Inferior parietal cortex (tissue), 1 donor: ENCODE measurements around the gene KRTAP5-7.
"Not testable (repeated sequence)": the region's sequence is repeated elsewhere in the genome, so short reads cannot be mapped to it uniquely, and the experiment has no call there.

ENCODE experiments used
- DNase-seq: peaks from one replicate; pipeline ENCODE4 v3.0.0-alpha.2; 2016; ENCODE audit errors: extremely low spot score

The KRTAP5-7 gene

GRCh38 chr11:71557257-71557656 lies 30.2 kb downstream of the KRTAP5-7 start:
- DNase-seq, result no peak

- peak; percentile 5 for DNase-seq
Observed at GRCh38 chr11:71558996-71559395, 31.9 kb downstream of the KRTAP5-7 start.

- DNase-seq, result no peak
Observed at GRCh38 chr11:71562120-71562519, 35.1 kb downstream of the KRTAP5-7 start.

- DNase-seq, result peak; percentile 27
Observed at GRCh38 chr11:71563406-71563805, 36.3 kb downstream of the KRTAP5-7 start.

GRCh38 chr11:71564430-71564829 lies 37.4 kb downstream of the KRTAP5-7 start:
- no peak for DNase-seq

GRCh38 chr11:71565263-71565662 lies 38.2 kb downstream of the KRTAP5-7 start, which contains the start of gene KRTAP5-10:
TSS of gene KRTAP5-10 (plus strand) at chr11:71565563. CDS start at chr11:71565588, 25 bp downstream.
- no peak for DNase-seq

GRCh38 chr11:71566081-71566620 lies 39.1 kb downstream of the KRTAP5-7 start:
- DNase-seq, result no peak

- not testable (repeated sequence) for DNase-seq
Observed at GRCh38 chr11:71566626-71567599, 39.8 kb downstream of the KRTAP5-7 start.

GRCh38 chr11:71567633-71568032 lies 40.6 kb downstream of the KRTAP5-7 start:
- DNase-seq, result not testable (repeated sequence)

GRCh38 chr11:71568704-71569349 lies 41.8 kb downstream of the KRTAP5-7 start:
- DNase-seq, result no peak

GRCh38 chr11:71571101-71571850 lies 44.2 kb downstream of the KRTAP5-7 start:
- not testable (repeated sequence) for DNase-seq

GRCh38 chr11:71572811-71573210 lies 45.7 kb downstream of the KRTAP5-7 start:
- no peak for DNase-seq

GRCh38 chr11:71574418-71574817 lies 47.4 kb downstream of the KRTAP5-7 start:
- DNase-seq, result no peak

- DNase-seq, result no peak
Observed at GRCh38 chr11:71575723-71576424, 48.8 kb downstream of the KRTAP5-7 start.

- DNase-seq, result not testable (repeated sequence)
Observed at GRCh38 chr11:71576688-71577465, 49.8 kb downstream of the KRTAP5-7 start.

- no peak for DNase-seq
Observed at GRCh38 chr11:71577469-71578004, 50.5 kb downstream of the KRTAP5-7 start.
